Suprapubic skin (tissue), 4 donors: ENCODE data around the gene C10orf105. TPM values are rescaled to one million over a fixed set of nuclear protein-coding genes. Genes with fewer than 3 reads are reported as not detected.

Source experiments
- DNase-seq, 2 donors: peaks; one replicate each; pipeline ENCODE4 v3.0.0-alpha.2; 2019; ENCODE audit warnings: low spot score in 2 of 2
- H3K27ac ChIP-seq: fragments of 200-600 bp; sonication (generic); one replicate; pipeline ENCODE4 v1.5.1; 2019
- H3K27me3 ChIP-seq: fragments of 200-600 bp; sonication (generic); one replicate; pipeline ENCODE4 v1.5.1; 2019
- H3K36me3 ChIP-seq: fragments of 200-600 bp; sonication (generic); one replicate; pipeline ENCODE4 v1.5.1; 2019
- H3K4me1 ChIP-seq: fragments of 200-600 bp; sonication (generic); one replicate; pipeline ENCODE4 v1.5.1; 2019
- H3K4me3 ChIP-seq: fragments of 200-600 bp; sonication (generic); one replicate; pipeline ENCODE4 v1.5.1; 2019; ENCODE audit warnings: mild to moderate bottlenecking
- H3K9me3 ChIP-seq: fragments of 200-600 bp; sonication (generic); one replicate; pipeline ENCODE4 v1.5.1; 2019
- CTCF ChIP-seq, 2 donors: fragments of 200-600 bp in 1 of 2; fragments of 450-650 bp in 1 of 2; sonication (generic) in 1 of 2; IDR thresholded peaks; one replicate each; pipeline ENCODE4 v1.5.1; 2016 to 2019; ENCODE audit warnings: antibody characterized with exemption in 2 of 2, mild to moderate bottlenecking in 1 of 2, moderate library complexity in 1 of 2
- EP300 ChIP-seq: sonication (generic); formaldehyde crosslinking; IDR thresholded peaks from one replicate; pipeline ENCODE4 v1.6.1; 2017; ENCODE audit warnings: antibody characterized with exemption
- POLR2A ChIP-seq, 2 donors: fragments of 450-650 bp; IDR thresholded peaks; one replicate each; pipeline ENCODE4 v1.6.1; 2017; ENCODE audit warnings: antibody characterized with exemption in 2 of 2, mild to moderate bottlenecking in 2 of 2, moderate library complexity in 2 of 2
- POLR2AphosphoS5 ChIP-seq, 3 donors: sonication (generic); formaldehyde crosslinking; IDR thresholded peaks; one replicate each; pipeline ENCODE4 v1.6.1; 2017; ENCODE audit warnings: antibody characterized with exemption in 3 of 3
- WGBS: methylation state at CpG from one replicate; pipeline ENCODE4 v1.1.5; 2018; 5-methylcytosine and 5-hydroxymethylcytosine counted together
- total RNA-seq, 4 donors: library from RNA; depleted of rRNA; stranded (reverse); fragments of >200 nt; gene quantifications; one replicate each; pipeline ENCODE4 v1.1.0, GENCODE V29; 2016

C10orf105 gene
- total RNA-seq, 4 donors from 2014 or later = 0.17 to 0.48 TPM; not detected in 2

GRCh38 chr10:71725998-71726579 is 6.5 kb upstream of the C10orf105 start:
- no peaks in the 10 kb centered on the region for H3K9me3 ChIP-seq
- no peaks in the 10 kb centered on the region for H3K27me3 ChIP-seq
- H3K4me3 ChIP-seq = no peak overlapping the region
- H3K36me3 ChIP-seq = no peaks in the 10 kb centered on the region
- TF ChIP-seq POLR2AphosphoS5 (IDR thresholded peaks at IDR 0.05) = no peak
- TF ChIP-seq POLR2A (IDR thresholded peaks at IDR 0.05) = no peak
- no peak for TF ChIP-seq EP300
- TF ChIP-seq CTCF (IDR thresholded peaks at IDR 0.05) = no peak
- no peak for DNase-seq
- peaks cover 51% of the 10 kb centered on the region for H3K4me1 ChIP-seq
- 76% methylated on average over 7 of the region's 9 CpGs for WGBS
- H3K27ac ChIP-seq = no peak overlapping the region

- peaks cover 46% of the 10 kb centered on the region for H3K4me1 ChIP-seq
These were observed 5.7 kb upstream of the C10orf105 start for GRCh38 chr10:71725249-71725648.

GRCh38 chr10:71724539-71724938 is 5.0 kb upstream of the C10orf105 start:
- H3K4me3 ChIP-seq = no peak overlapping the region
- no peaks in the 10 kb centered on the region for H3K36me3 ChIP-seq
- WGBS = 100% methylated on average over 1 of the region's 6 CpGs
- no peak for DNase-seq
- no peaks in the 10 kb centered on the region for H3K9me3 ChIP-seq
- no peak overlapping the region for H3K27ac ChIP-seq
- H3K4me1 ChIP-seq = peaks cover 41% of the 10 kb centered on the region
- no peaks in the 10 kb centered on the region for H3K27me3 ChIP-seq
- no peak for TF ChIP-seq POLR2AphosphoS5 (IDR thresholded peaks at IDR 0.05)
- TF ChIP-seq CTCF (IDR thresholded peaks at IDR 0.05) = no peak
- TF ChIP-seq EP300 = no peak

More at GRCh38 chr10:71725249-71725648, 5.7 kb upstream of the C10orf105 start:
- Histone ChIP-seq H3K4me3 (no peak overlapping the region), H3K9me3 (no peaks in the 10 kb centered on the region), H3K27me3 (no peaks in the 10 kb centered on the region), H3K27ac (no peak overlapping the region), H3K36me3 (no peaks in the 10 kb centered on the region)
- DNase-seq = no peak
- TF ChIP-seq CTCF (IDR thresholded peaks at IDR 0.05) (no peak), POLR2AphosphoS5 (IDR thresholded peaks at IDR 0.05) (no peak), EP300 (no peak), POLR2A (IDR thresholded peaks at IDR 0.05) (no peak)
- WGBS = 98% methylated on average over 7 of the region's 14 CpGs

- no peak overlapping the region for H3K4me3 ChIP-seq
These were observed 3.7 kb upstream of the C10orf105 start for GRCh38 chr10:71723311-71723710.

GRCh38 chr10:71722849-71723248 is 3.3 kb upstream of the C10orf105 start:
- H3K9me3 ChIP-seq = no peaks in the 10 kb centered on the region

More at GRCh38 chr10:71723311-71723710, 3.7 kb upstream of the C10orf105 start:
- peaks cover 41% of the 10 kb centered on the region for H3K4me1 ChIP-seq
- H3K9me3 ChIP-seq = no peaks in the 10 kb centered on the region
- DNase-seq = no peak
- TF ChIP-seq POLR2A (IDR thresholded peaks at IDR 0.05) (no peak), CTCF (IDR thresholded peaks at IDR 0.05) (no peak), POLR2AphosphoS5 (IDR thresholded peaks at IDR 0.05) (no peak), EP300 (no peak)
- 92% methylated on average over 4 of the region's 11 CpGs for WGBS
- H3K27me3 ChIP-seq = no peaks in the 10 kb centered on the region
- no peak overlapping the region for H3K27ac ChIP-seq
- H3K36me3 ChIP-seq = no peaks in the 10 kb centered on the region

More at GRCh38 chr10:71722849-71723248, 3.3 kb upstream of the C10orf105 start:
- no peak overlapping the region for H3K4me3 ChIP-seq
- no peak for DNase-seq
- no peaks in the 10 kb centered on the region for H3K27me3 ChIP-seq
- peaks cover 41% of the 10 kb centered on the region for H3K4me1 ChIP-seq
- 93% methylated on average over 1 of the region's 1 CpG for WGBS
- no peak overlapping the region for H3K27ac ChIP-seq
- TF ChIP-seq CTCF (IDR thresholded peaks at IDR 0.05) (no peak), POLR2A (IDR thresholded peaks at IDR 0.05) (no peak), EP300 (no peak), POLR2AphosphoS5 (IDR thresholded peaks at IDR 0.05) (no peak)
- H3K36me3 ChIP-seq = no peaks in the 10 kb centered on the region
